Colonic mucosa (tissue), 4 donors: ENCODE data around the gene CUL2. TPM values are rescaled to one million over a fixed set of nuclear protein-coding genes. Genes with fewer than 3 reads are reported as not detected.
"Not testable (repeated sequence)": the region's sequence is repeated elsewhere in the genome, so short reads cannot be mapped to it uniquely, and the experiment has no call there.

Source experiments
- DNase-seq: peaks from one replicate; pipeline ENCODE4 v3.0.0-alpha.2; 2020
- H3K27ac ChIP-seq: fragments of 200-600 bp; one replicate; pipeline ENCODE4 v1.8.0; 2021
- H3K27me3 ChIP-seq: fragments of 200-600 bp; one replicate; pipeline ENCODE4 v1.8.0; 2021
- H3K36me3 ChIP-seq: fragments of 200-600 bp; one replicate; pipeline ENCODE4 v1.8.0; 2021
- H3K4me1 ChIP-seq: fragments of 200-600 bp; one replicate; pipeline ENCODE4 v1.8.0; 2021; ENCODE audit warnings: mild to moderate bottlenecking
- H3K4me3 ChIP-seq: fragments of 200-600 bp; one replicate; pipeline ENCODE4 v1.8.0; 2021
- H3K9ac ChIP-seq, 2 donors: one replicate each; pipeline ENCODE4 v1.7.0; 2013; ENCODE audit warnings: control low read depth in 2 of 2, low read depth in 2 of 2, low read length in 2 of 2
- H3K9me3 ChIP-seq: fragments of 200-600 bp; one replicate; pipeline ENCODE4 v1.8.0; 2021
- CTCF ChIP-seq: fragments of 200-600 bp; IDR thresholded peaks from one replicate; pipeline ENCODE4 v1.8.0; 2022; ENCODE audit warnings: antibody characterized with exemption, mild to moderate bottlenecking
- intact Hi-C: fragments of 100-400 bp; cut with DNase I; formaldehyde crosslinking; loops from one replicate; pipeline ENCODE4 v1.14.1; 2022
- total RNA-seq, 2 donors: library from RNA; stranded (reverse); fragmentation: NEBNext Ultra II Directional in 1 of 2; extraction: Animal tissue kit (Norgen Biotek cat#: 25700) in 1 of 2; gene quantifications; one replicate each; pipeline ENCODE4 v1.2.1, GENCODE V29; 2021
- donor health status: healthy.
- donor health status: DM: no; HTN: no; CAD: no.
- donor health status: DM: no; HTN: no; CAD: no.

CUL2 gene
- total RNA-seq, 2 donors from 2014 or later = 26.3 to 27.4 TPM

GRCh38 chr10:35046074-35046473, 44.1 kb downstream of the CUL2 start:
- Histone ChIP-seq H3K4me1 (no peaks in the 10 kb centered on the region), H3K27me3 (no peaks in the 10 kb centered on the region), H3K4me3 (no peak overlapping the region), H3K9me3 (no peaks in the 10 kb centered on the region), H3K27ac (no peak overlapping the region), H3K9ac (no peak overlapping the region), H3K36me3 (no peaks in the 10 kb centered on the region)
- no peak for DNase-seq
- no peak for TF ChIP-seq CTCF
- intact Hi-C loops = no loop called here

DNA sequence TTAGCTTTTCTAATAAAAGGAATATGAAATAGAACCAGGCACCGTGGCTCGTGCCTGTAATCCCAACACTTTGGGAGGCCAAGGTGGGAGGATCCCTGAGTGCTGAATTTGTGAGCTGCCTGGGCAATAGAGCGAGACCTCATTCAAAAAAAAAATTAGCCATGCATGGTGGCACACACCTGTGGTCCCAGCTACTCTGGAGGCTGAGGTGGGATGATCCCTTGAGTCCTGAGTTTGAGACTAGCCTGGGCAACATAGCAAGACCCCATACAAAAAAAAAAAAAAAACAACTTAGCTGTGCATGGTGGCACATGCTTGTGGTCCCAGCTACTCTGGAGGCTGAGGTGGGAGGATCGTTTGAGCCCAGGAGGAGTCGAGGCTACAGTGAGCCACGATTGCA, 44.9 kb downstream of the CUL2 start:
- H3K9ac ChIP-seq, intact Hi-C loops, H3K27ac ChIP-seq, DNase-seq, H3K27me3 ChIP-seq, H3K4me1 ChIP-seq, H3K9me3 ChIP-seq, H3K36me3 ChIP-seq, H3K4me3 ChIP-seq: not testable (repeated sequence)

DNA sequence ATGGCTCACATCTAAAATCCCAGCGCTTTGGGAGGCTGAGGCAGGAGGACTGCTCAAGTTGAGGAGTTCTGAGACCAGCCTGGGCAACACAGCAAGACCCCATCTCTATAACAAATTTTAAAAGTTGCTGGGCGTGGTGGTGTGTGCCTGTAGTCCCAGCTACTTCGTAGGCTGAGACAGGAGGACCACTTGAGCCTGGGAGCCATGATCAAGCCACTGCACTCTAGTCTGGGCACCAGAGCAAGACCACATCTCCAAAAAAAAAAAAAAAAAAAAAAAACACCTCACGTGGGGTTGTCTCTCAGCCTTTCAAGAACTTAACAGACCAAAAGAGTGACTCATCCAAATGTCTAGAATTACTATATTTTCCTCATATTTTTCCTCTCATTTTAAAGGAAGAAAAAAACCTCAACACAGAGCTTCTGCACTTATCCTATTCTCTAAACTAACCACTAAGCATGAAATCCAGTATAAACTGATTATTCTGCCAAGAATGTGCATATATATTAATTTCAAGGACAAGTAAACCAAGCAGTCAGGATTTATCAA, 46.3 kb downstream of the CUL2 start:
- Histone ChIP-seq H3K4me3 (no peak overlapping the region), H3K27me3 (no peaks in the 10 kb centered on the region), H3K9me3 (no peaks in the 10 kb centered on the region), H3K9ac (no peak overlapping the region), H3K27ac (no peak overlapping the region), H3K4me1 (no peaks in the 10 kb centered on the region), H3K36me3 (no peaks in the 10 kb centered on the region)
- no peak for TF ChIP-seq CTCF
- intact Hi-C loops = no loop called here
- no peak for DNase-seq

DNA sequence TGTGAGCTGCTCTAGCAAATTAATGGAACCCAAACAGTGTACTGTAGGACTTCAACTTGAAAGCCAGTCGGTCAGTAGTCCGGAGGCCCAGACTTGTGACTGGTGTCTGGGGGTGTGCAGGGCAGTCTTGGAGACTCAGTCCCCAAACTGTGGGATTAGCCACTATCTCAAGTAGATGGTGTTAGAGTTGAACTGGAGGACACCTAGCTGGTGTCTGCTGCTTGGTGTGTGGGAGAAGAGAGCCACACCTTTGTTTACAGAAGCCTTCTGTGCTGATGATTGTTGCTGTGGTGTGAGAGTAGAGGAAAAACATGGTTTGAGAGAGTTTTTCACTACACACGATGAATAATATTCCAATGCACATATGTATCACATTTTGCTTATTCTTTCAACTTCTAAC, 47.4 kb downstream of the CUL2 start:
- no peak for DNase-seq
- intact Hi-C loops = no loop called here

DNA sequence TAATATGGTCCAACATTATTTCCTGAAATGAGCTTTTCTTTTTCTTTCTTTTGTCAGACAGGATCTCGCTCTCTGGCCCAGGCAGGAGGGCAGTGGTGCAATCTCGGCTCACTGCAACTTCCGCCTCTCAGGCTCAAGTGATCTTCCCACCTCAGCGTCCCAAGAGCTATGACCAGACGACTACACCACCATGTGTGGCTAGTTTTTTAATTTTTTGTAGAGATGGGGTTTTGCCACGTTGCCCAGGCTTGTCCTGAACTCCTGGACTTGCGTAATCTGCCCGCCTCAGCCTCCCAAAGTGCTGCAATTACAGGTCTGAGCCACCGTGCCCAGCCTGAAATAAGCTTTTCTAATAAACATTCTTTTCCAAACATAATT, 48.6 kb downstream of the CUL2 start:
- DNase-seq = no peak
- H3K27ac ChIP-seq = no peak overlapping the region
- no peaks in the 10 kb centered on the region for H3K36me3 ChIP-seq
- no peak overlapping the region for H3K9ac ChIP-seq
- no peaks in the 10 kb centered on the region for H3K27me3 ChIP-seq
- no peaks in the 10 kb centered on the region for H3K4me1 ChIP-seq
- H3K4me3 ChIP-seq = no peak overlapping the region
- intact Hi-C loops = no loop called here
- H3K9me3 ChIP-seq = no peaks in the 10 kb centered on the region
- TF ChIP-seq CTCF = no peak

More for the DNA sequence above, 47.4 kb downstream of the CUL2 start:
- H3K27ac ChIP-seq = no peak overlapping the region
- H3K4me1 ChIP-seq = no peaks in the 10 kb centered on the region
- H3K9me3 ChIP-seq = no peaks in the 10 kb centered on the region
- H3K9ac ChIP-seq = no peak overlapping the region
- no peaks in the 10 kb centered on the region for H3K36me3 ChIP-seq
- TF ChIP-seq CTCF = no peak
- H3K4me3 ChIP-seq = no peak overlapping the region
- H3K27me3 ChIP-seq = no peaks in the 10 kb centered on the region

GRCh38 chr10:35040760-35041501, 49.2 kb downstream of the CUL2 start:
- no peak for DNase-seq
- Histone ChIP-seq H3K36me3 (no peaks in the 10 kb centered on the region), H3K9ac (no peak overlapping the region), H3K4me1 (no peaks in the 10 kb centered on the region), H3K9me3 (no peaks in the 10 kb centered on the region), H3K4me3 (no peak overlapping the region), H3K27me3 (no peaks in the 10 kb centered on the region), H3K27ac (no peak overlapping the region)
- no peak for TF ChIP-seq CTCF
- intact Hi-C loops = no loop called here
